CD4-positive, alpha-beta T cell treated with Interleukin-4 for 4 hours (primary cell): ENCODE data around the gene PDCD7.
"Not testable (repeated sequence)": the region's sequence is repeated elsewhere in the genome, so short reads cannot be mapped to it uniquely, and the experiment has no call there.

Experiments
- DNase-seq: peaks from one replicate; pipeline ENCODE4 v3.0.0-alpha.2; 2020

Gene PDCD7

GRCh38 chr15:65133548-65134200 lies at the start of gene PDCD7:
PDCD7 (minus strand) TSS chr15:65133808; CDS start chr15:65133781, 27 bp downstream.
- DNase-seq, result peak; percentile 87

GRCh38 chr15:65182538-65182937 lies 48.9 kb upstream of the PDCD7 start:
- DNase-seq, result no peak

GRCh38 chr15:65181582-65182353 lies 48.2 kb upstream of the PDCD7 start:
- DNase-seq, result not testable (repeated sequence)

- DNase-seq, result no peak
Observed at GRCh38 chr15:65180167-65180566, 46.6 kb upstream of the PDCD7 start.

- no peak for DNase-seq
Observed at GRCh38 chr15:65177901-65178300, 44.3 kb upstream of the PDCD7 start.

GRCh38 chr15:65176056-65176455 lies 42.4 kb upstream of the PDCD7 start:
- DNase-seq, result no peak

GRCh38 chr15:65175511-65175910 lies 41.9 kb upstream of the PDCD7 start:
- no peak for DNase-seq

GRCh38 chr15:65174509-65174908 lies 40.9 kb upstream of the PDCD7 start:
- no peak for DNase-seq

- no peak for DNase-seq
Observed at GRCh38 chr15:65172531-65172930, 38.9 kb upstream of the PDCD7 start.

GRCh38 chr15:65171428-65171827 lies 37.8 kb upstream of the PDCD7 start:
- DNase-seq, result no peak

GRCh38 chr15:65165875-65166274 lies 32.3 kb upstream of the PDCD7 start:
- no peak for DNase-seq

- DNase-seq, result no peak
Observed at GRCh38 chr15:65164139-65164538, 30.5 kb upstream of the PDCD7 start.

GRCh38 chr15:65163041-65163440 lies 29.4 kb upstream of the PDCD7 start:
- DNase-seq, result no peak

- DNase-seq, result no peak
Observed at GRCh38 chr15:65156692-65157091, 23.1 kb upstream of the PDCD7 start.

- DNase-seq, result no peak
Observed at GRCh38 chr15:65154720-65155119, 21.1 kb upstream of the PDCD7 start.

- no peak for DNase-seq
Observed at GRCh38 chr15:65147902-65148301, 14.3 kb upstream of the PDCD7 start.

GRCh38 chr15:65146438-65146837 lies 12.8 kb upstream of the PDCD7 start:
- DNase-seq, result no peak

- DNase-seq, result not testable (repeated sequence)
Observed at GRCh38 chr15:65138631-65139030, 5.0 kb upstream of the PDCD7 start.

- DNase-seq, result not testable (repeated sequence)
Observed at GRCh38 chr15:65137893-65138292, 4.3 kb upstream of the PDCD7 start.

- DNase-seq, result not testable (repeated sequence)
Observed at GRCh38 chr15:65137089-65137488, 3.5 kb upstream of the PDCD7 start.

GRCh38 chr15:65134538-65134937 lies 930 bp upstream of the PDCD7 start:
- DNase-seq, result no peak

GRCh38 chr15:65132878-65133547 lies 595 bp downstream of the PDCD7 start:
- no peak for DNase-seq

GRCh38 chr15:65130941-65131340 lies 2.7 kb downstream of the PDCD7 start:
- no peak for DNase-seq

- DNase-seq, result no peak
Observed at GRCh38 chr15:65115542-65115941, 18.1 kb downstream of the PDCD7 start.
